K562 (cell line): ENCODE data around the gene SENP8. TPM values are rescaled to one million over a fixed set of nuclear protein-coding genes. Genes with fewer than 3 reads are reported as not detected.
A peak's percentile ranks its signal among the peaks of the same experiment; 100 is the strongest.

Experiments used
- MNT ChIP-seq, 2 experiments: fragments of 450-650 bp; conservative IDR thresholded peaks; 2 replicates each; pipeline ENCODE4 v1.6.1; 2017; ENCODE audit warnings: mild to moderate bottlenecking in 2 of 2, moderate library complexity in 2 of 2
- MXD1 ChIP-seq: fragments of 250-450 bp; sonication (Bioruptor Pico); IDR thresholded peaks from 2 replicates; pipeline ENCODE4 v1.8.0; 2021; ENCODE audit warnings: borderline replicate concordance, mild to moderate bottlenecking, moderate library complexity; ENCODE audit not compliant: poor library complexity, severe bottlenecking
- MYC ChIP-seq, 2 experiments: fragments of 250-450 bp in 1 of 2; sonication (Bioruptor Pico) in 1 of 2; IDR thresholded peaks; 2 replicates each; pipeline versions ENCODE4 v1.5.1 to v1.6.1; 2012 to 2021; ENCODE audit warnings: low read depth in 2 of 2, borderline replicate concordance in 1 of 2, improper control_type of control experiment in 1 of 2, low read length in 1 of 2, mild to moderate bottlenecking in 1 of 2, moderate library complexity in 1 of 2
- PHF20 ChIP-seq: fragments of 450-650 bp; IDR thresholded peaks from 2 replicates; pipeline ENCODE4 v1.6.1; 2018; ENCODE audit not compliant: partially characterized antibody
- RREB1 ChIP-seq: fragments of 250-450 bp; sonication (Bioruptor Pico); IDR thresholded peaks from 2 replicates; pipeline ENCODE4 v1.4.0; 2020
- UBTF ChIP-seq, 2 experiments: IDR thresholded peaks; 2 replicates each; pipeline ENCODE4 v1.6.1; 2012; ENCODE audit warnings: improper control_type of control experiment in 2 of 2, low read depth in 2 of 2, low read length in 2 of 2, borderline replicate concordance in 1 of 2
- ZFPM2 ChIP-seq: fragments of 250-450 bp; sonication (Bioruptor Pico); IDR thresholded peaks from 2 replicates; pipeline ENCODE4 v1.5.1; 2022; ENCODE audit warnings: mild to moderate bottlenecking
- polyA plus RNA-seq, 8 experiments: library from polyadenylated mRNA; depleted of rRNA in 4 of 8; stranded (reverse) in 5 of 8; unstranded in 3 of 8; fragments of >200 nt; fragmentation: Nextera tagmentation in 2 of 8; fragmentation: Illumina TruSeq in 1 of 8; extraction: Ambion mirVana in 2 of 8; extraction: Trizol in 1 of 8; gene quantifications; 2 replicates each; pipeline versions ENCODE4 v1.2.1 to v1.2.3, GENCODE V29; 2011 to 2014; ENCODE audit warnings: inconsistent platforms in 1 of 8, missing spikeins in 1 of 8
- total RNA-seq, 7 experiments: library from RNA; depleted of rRNA in 6 of 7; stranded (reverse); fragments of >200 nt in 6 of 7; fragmentation: Illumina TruSeq in 2 of 7; extraction: Trizol in 2 of 7; gene quantifications; 2 replicates each; pipeline versions ENCODE4 v1.2.1 to v1.2.3, GENCODE V29; 2011 to 2021; ENCODE audit warnings: low replicate concordance in 1 of 7

The SENP8 gene
- total and polyA plus RNA-seq, 9 of the 15 experiments (the other 6 are each of a cell fraction or from before 2014, with no cell fraction given) = 1.4 to 5.4 (median 2.4) TPM

GRCh38 chr15:72117486-72118016 is 652 bp upstream of the SENP8 start (continued):
- TF ChIP-seq UBTF (IDR thresholded peaks at IDR 0.05; ENCODE audit: borderline replicate concordance in 1 of 2, low read depth in 2 of 2, low read length in 2 of 2) = 0 out of 4 replicates have a peak, but pooled peaks of 1 of the 2 experiments have one; percentile 40
- peak; percentile 27 for TF ChIP-seq PHF20
- no peak for TF ChIP-seq RREB1 (CRISPR knock-in tag)
- TF ChIP-seq MYC (IDR thresholded peaks at IDR 0.05; ENCODE audit: low read depth, low read length) = peak; percentile 43; the same call in 1 of the 2 replicates
- no peak for TF ChIP-seq MYC (CRISPR knock-in tag; IDR thresholded peaks at IDR 0.05; ENCODE audit: borderline replicate concordance, low read depth)
- no peak for TF ChIP-seq MXD1 (CRISPR knock-in tag)
- peak in 1 of 2 experiments; percentile 76; a peak in 3 of 4 replicates for TF ChIP-seq MNT (conservative IDR thresholded peaks at IDR 0.05)
- TF ChIP-seq ZFPM2 = no peak
- TF ChIP-seq, all 486 proteins: peak for 42
